GM23248 (cell line): Measurements from ENCODE around the gene NACA2.

Source experiments
- EZH2 ChIP-seq: fragments of 200-600 bp; sonication (generic); IDR thresholded peaks from 2 replicates; pipeline ENCODE4 v1.6.1; 2018; ENCODE audit warnings: antibody characterized with exemption, mild to moderate bottlenecking; ENCODE audit not compliant: insufficient read depth, poor library complexity, severe bottlenecking
- EZH2phosphoT487 ChIP-seq: fragments of 200-600 bp; sonication (generic); IDR thresholded peaks from 2 replicates; pipeline ENCODE4 v1.6.1; 2018; ENCODE audit warnings: antibody characterized with exemption, moderate library complexity, mild to moderate bottlenecking, low read depth; ENCODE audit not compliant: insufficient read depth

DNA sequence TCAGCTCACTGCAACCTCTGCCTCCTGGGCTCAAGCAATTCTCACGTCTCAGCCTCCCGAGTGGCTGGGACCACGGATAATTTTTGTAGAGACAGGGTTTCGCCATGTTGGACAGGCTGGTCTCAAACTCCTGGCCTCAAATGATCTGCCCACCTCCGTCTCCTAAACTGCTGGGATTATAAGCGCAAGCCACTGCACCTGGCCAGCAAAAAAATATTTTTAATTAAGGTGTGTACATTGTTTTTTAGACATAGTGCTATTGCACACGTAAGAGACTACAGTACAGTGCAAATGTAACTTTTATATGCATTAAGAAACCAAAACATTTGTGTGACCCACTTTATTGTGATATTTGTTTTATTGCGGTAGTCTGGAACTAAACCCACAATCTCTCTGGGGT lies 49.0 kb downstream of the NACA2 start:
- TF ChIP-seq EZH2 (no peak), EZH2phosphoT487 (no peak)
